Astrocyte (in vitro differentiated cells and primary cell): ENCODE results near the gene IL1R2. TPM values are rescaled to one million over a fixed set of nuclear protein-coding genes. Genes with fewer than 3 reads are reported as not detected.
"Not testable (repeated sequence)": the region's sequence is repeated elsewhere in the genome, so short reads cannot be mapped to it uniquely, and the experiment has no call there.

ENCODE experiments used
- DNase-seq: peaks from one replicate; pipeline ENCODE4 v3.0.0-alpha.2; 2010; ENCODE audit warnings: low read depth
- FAIRE-seq: peaks from 2 replicates; lab custom pipeline; 2011; peaks lifted over from hg19 to GRCh38; lab: Jason Lieb, UNC
- H2AFZ ChIP-seq: 2 replicates; pipeline ENCODE4 v1.6.0; 2012; ENCODE audit warnings: low read depth, low read length, inconsistent platforms
- H3K27ac ChIP-seq: 2 replicates; pipeline ENCODE4 v1.5.1; 2011; ENCODE audit warnings: low read depth, low read length, inconsistent platforms
- H3K27me3 ChIP-seq: 2 replicates; pipeline ENCODE4 v1.6.0; 2011; ENCODE audit warnings: low read length, inconsistent platforms; ENCODE audit not compliant: insufficient read depth
- H3K36me3 ChIP-seq: 2 replicates; pipeline ENCODE4 v1.5.1; 2011; ENCODE audit warnings: low read length, inconsistent platforms; ENCODE audit not compliant: insufficient read depth
- H3K4me1 ChIP-seq: 2 replicates; pipeline ENCODE4 v1.5.1; 2011; ENCODE audit warnings: low read length, inconsistent platforms; ENCODE audit not compliant: insufficient read depth
- H3K4me2 ChIP-seq: 2 replicates; pipeline ENCODE4 v1.6.0; 2012; ENCODE audit warnings: low read length, inconsistent platforms
- H3K4me3 ChIP-seq: 2 replicates; pipeline ENCODE4 v1.5.1; 2011; ENCODE audit warnings: low read depth, mild to moderate bottlenecking, low read length, inconsistent platforms; ENCODE audit not compliant: insufficient read depth
- H3K79me2 ChIP-seq: 2 replicates; pipeline ENCODE4 v1.6.0; 2012; ENCODE audit warnings: mild to moderate bottlenecking, low read length, inconsistent platforms; ENCODE audit not compliant: insufficient read depth
- H3K9ac ChIP-seq: 2 replicates; pipeline ENCODE4 v1.6.0; 2012; ENCODE audit warnings: mild to moderate bottlenecking, low read length, inconsistent platforms
- H3K9me3 ChIP-seq: 2 replicates; pipeline ENCODE4 v1.5.1; 2012; ENCODE audit warnings: low read depth, mild to moderate bottlenecking, low read length, inconsistent platforms; ENCODE audit not compliant: insufficient read depth
- H4K20me1 ChIP-seq: 2 replicates; pipeline ENCODE4 v1.6.0; 2012; ENCODE audit warnings: low read length, inconsistent platforms; ENCODE audit not compliant: insufficient read depth
- H3K27ac Mint-ChIP-seq: one replicate; pipeline ENCODE4 v1.8.0; 2021; ENCODE audit warnings: mild to moderate bottlenecking, mixed read lengths; ENCODE audit not compliant: unreplicated experiment
- H3K27me3 Mint-ChIP-seq: one replicate; pipeline ENCODE4 v1.8.0; 2021; ENCODE audit warnings: low read depth, mixed read lengths; ENCODE audit not compliant: unreplicated experiment
- H3K36me3 Mint-ChIP-seq: one replicate; pipeline ENCODE4 v1.8.0; 2021; ENCODE audit warnings: low read depth, mixed read lengths; ENCODE audit not compliant: unreplicated experiment
- H3K4me1 Mint-ChIP-seq: one replicate; pipeline ENCODE4 v1.8.0; 2021; ENCODE audit warnings: low read depth, mixed read lengths; ENCODE audit not compliant: unreplicated experiment
- H3K4me3 Mint-ChIP-seq: one replicate; pipeline ENCODE4 v1.8.0; 2021; ENCODE audit warnings: mild to moderate bottlenecking, moderate library complexity, mixed read lengths; ENCODE audit not compliant: unreplicated experiment
- H3K9me3 Mint-ChIP-seq: one replicate; pipeline ENCODE4 v1.8.0; 2021; ENCODE audit warnings: mild to moderate bottlenecking, mixed read lengths; ENCODE audit not compliant: unreplicated experiment
- CTCF ChIP-seq: IDR thresholded peaks from 2 replicates; pipeline ENCODE4 v1.5.1; 2011; ENCODE audit warnings: low read depth, mild to moderate bottlenecking, inconsistent platforms, low read length, moderate library complexity; ENCODE audit not compliant: insufficient read depth
- EZH2 ChIP-seq: IDR thresholded peaks from 2 replicates; pipeline ENCODE4 v1.6.1; 2012; ENCODE audit warnings: mild to moderate bottlenecking, low read length, inconsistent platforms; ENCODE audit not compliant: insufficient read depth
- total RNA-seq: library from RNA; stranded (reverse); gene quantifications from 2 replicates; pipeline ENCODE4 v1.2.1, GENCODE V29; 2021

The IL1R2 gene
- total RNA-seq, 1 donor from 2014 or later = 0.34 TPM

DNA sequence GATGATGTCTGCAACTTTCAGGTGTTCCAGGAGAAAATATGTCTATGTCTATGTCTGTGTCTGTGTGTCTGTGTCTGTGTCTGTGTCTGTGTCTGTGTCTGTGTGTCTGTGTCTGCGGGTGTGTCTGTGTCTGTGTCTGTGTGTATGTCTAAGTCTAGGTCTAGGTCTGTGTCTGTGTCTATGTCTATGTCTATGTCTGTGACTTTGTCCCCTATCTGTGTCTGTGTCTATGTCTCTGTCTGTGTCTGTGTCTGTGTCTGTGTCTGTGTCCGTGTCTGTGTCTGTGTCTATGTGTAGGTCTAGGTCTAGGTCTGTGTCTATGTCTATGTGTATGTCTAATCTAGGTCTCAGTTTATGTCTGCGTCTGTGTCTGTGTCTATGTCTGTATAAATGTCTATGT lies 10.5 kb downstream of the IL1R2 start:
- DNase-seq (no peak), FAIRE-seq (no peak)
- H2AFZ ChIP-seq = no peak overlapping the region
- H3K9me3 ChIP-seq = no peaks in the 10 kb centered on the region
- H3K27ac ChIP-seq = no peak overlapping the region
- peaks cover 7% of the 10 kb centered on the region for H3K4me1 Mint-ChIP-seq
- TF ChIP-seq EZH2 (no peak), CTCF (no peak)
- H3K36me3 ChIP-seq = no peaks in the 10 kb centered on the region
- H3K9ac ChIP-seq = no peak overlapping the region
- H3K4me2 ChIP-seq = no peak overlapping the region
- no peaks in the 10 kb centered on the region for H3K4me1 ChIP-seq
- H3K27me3 ChIP-seq = peaks cover 6% of the 10 kb centered on the region
- H3K79me2 ChIP-seq = no peaks in the 10 kb centered on the region
- H3K9me3 Mint-ChIP-seq = no peaks in the 10 kb centered on the region
- peaks cover 15% of the 10 kb centered on the region for H3K27me3 Mint-ChIP-seq
- H3K36me3 Mint-ChIP-seq = no peaks in the 10 kb centered on the region
- H3K4me3 ChIP-seq = no peak overlapping the region
- H3K4me3 Mint-ChIP-seq = no peak overlapping the region
- H3K27ac Mint-ChIP-seq = no peak overlapping the region
- no peaks in the 10 kb centered on the region for H4K20me1 ChIP-seq

GRCh38 chr2:102002909-102003308 lies 11.1 kb downstream of the IL1R2 start:
- H3K27me3 Mint-ChIP-seq = peaks cover 13% of the 10 kb centered on the region
- not testable (repeated sequence) for H3K4me2 ChIP-seq, H3K79me2 ChIP-seq, H3K4me1 ChIP-seq, H3K9ac ChIP-seq, H3K9me3 Mint-ChIP-seq, H3K27ac ChIP-seq, H3K4me3 ChIP-seq, DNase-seq, H3K4me1 Mint-ChIP-seq, H3K36me3 ChIP-seq, H2AFZ ChIP-seq, H3K27me3 ChIP-seq, H3K36me3 Mint-ChIP-seq, H4K20me1 ChIP-seq, H3K4me3 Mint-ChIP-seq, H3K27ac Mint-ChIP-seq, FAIRE-seq, H3K9me3 ChIP-seq

- no peaks in the 10 kb centered on the region for H3K79me2 ChIP-seq
- DNase-seq (no peak), FAIRE-seq (no peak)
- no peak overlapping the region for H3K9ac ChIP-seq
- Mint-ChIP-seq H3K36me3 (no peaks in the 10 kb centered on the region), H3K9me3 (no peaks in the 10 kb centered on the region), H3K27ac (no peak overlapping the region), H3K4me3 (no peak overlapping the region), H3K27me3 (peaks cover 6% of the 10 kb centered on the region), H3K4me1 (peaks cover 7% of the 10 kb centered on the region)
- H3K4me2 ChIP-seq = no peak overlapping the region
- no peak overlapping the region for H3K27ac ChIP-seq
- no peaks in the 10 kb centered on the region for H3K9me3 ChIP-seq
- H4K20me1 ChIP-seq = no peaks in the 10 kb centered on the region
- no peaks in the 10 kb centered on the region for H3K36me3 ChIP-seq
- no peak overlapping the region for H2AFZ ChIP-seq
- no peaks in the 10 kb centered on the region for H3K4me1 ChIP-seq
- H3K4me3 ChIP-seq = no peak overlapping the region
- no peaks in the 10 kb centered on the region for H3K27me3 ChIP-seq
- TF ChIP-seq CTCF = no peak
- TF ChIP-seq EZH2 = no peak
These were observed 11.9 kb downstream of the IL1R2 start for GRCh38 chr2:102003696-102004095.
